K562 (cell line): ENCODE results near the gene CPT1B. TPM values are rescaled to one million over a fixed set of nuclear protein-coding genes. Genes with fewer than 3 reads are reported as not detected.
A peak's percentile ranks its signal among the peaks of the same experiment; 100 is the strongest.

Source experiments
- L3MBTL2 ChIP-seq: fragments of 450-650 bp; IDR thresholded peaks from 2 replicates; pipeline ENCODE4 v1.6.1; 2016; ENCODE audit warnings: mild to moderate bottlenecking, moderate library complexity
- LARP7 ChIP-seq: fragments of 450-650 bp; IDR thresholded peaks from 2 replicates; pipeline ENCODE4 v1.6.1; 2016
- NRF1 ChIP-seq, 2 experiments: fragments of 450-650 bp; IDR thresholded peaks in 1 of 2; conservative IDR thresholded peaks in 1 of 2; 2 replicates each; pipeline ENCODE4 v1.6.1; 2014; ENCODE audit warnings: mild to moderate bottlenecking in 2 of 2
- PCBP1 ChIP-seq: fragments of 200-400 bp; formaldehyde crosslinking; IDR thresholded peaks from 2 replicates; pipeline ENCODE4 v1.6.1; 2018; ENCODE audit warnings: mild to moderate bottlenecking, low read depth, low read length; ENCODE audit not compliant: poor library complexity, severe bottlenecking
- TRIM28 ChIP-seq: fragments of 450-650 bp; IDR thresholded peaks from 2 replicates; pipeline ENCODE4 v1.6.1; 2017
- ZBED1 ChIP-seq: IDR thresholded peaks from 2 replicates; pipeline ENCODE4 v1.6.1; 2014
- ZNF316 ChIP-seq: fragments of 450-650 bp; IDR thresholded peaks from 2 replicates; pipeline ENCODE4 v1.6.1; 2016
- polyA plus RNA-seq, 8 experiments: library from polyadenylated mRNA; depleted of rRNA in 4 of 8; stranded (reverse) in 5 of 8; unstranded in 3 of 8; fragments of >200 nt; fragmentation: Nextera tagmentation in 2 of 8; fragmentation: Illumina TruSeq in 1 of 8; extraction: Ambion mirVana in 2 of 8; extraction: Trizol in 1 of 8; gene quantifications; 2 replicates each; pipeline versions ENCODE4 v1.2.1 to v1.2.3, GENCODE V29; 2011 to 2014; ENCODE audit warnings: inconsistent platforms in 1 of 8, missing spikeins in 1 of 8
- total RNA-seq, 7 experiments: library from RNA; depleted of rRNA in 6 of 7; stranded (reverse); fragments of >200 nt in 6 of 7; fragmentation: Illumina TruSeq in 2 of 7; extraction: Trizol in 2 of 7; gene quantifications; 2 replicates each; pipeline versions ENCODE4 v1.2.1 to v1.2.3, GENCODE V29; 2011 to 2021; ENCODE audit warnings: low replicate concordance in 1 of 7
- TF ChIP-seq, protein P1 (sequence below): sonication (generic); formaldehyde crosslinking; IDR thresholded peaks from 2 replicates; pipeline ENCODE4 v1.8.1; 2023; ENCODE audit warnings: mild to moderate bottlenecking, missing genetic modification reagents
- TF ChIP-seq, protein P2 (sequence below): sonication (generic); formaldehyde crosslinking; IDR thresholded peaks from 2 replicates; pipeline ENCODE4 v1.8.0; 2022; ENCODE audit warnings: mild to moderate bottlenecking, missing genetic modification reagents, borderline replicate concordance
- TF ChIP-seq, protein P3 (sequence below): sonication (generic); formaldehyde crosslinking; IDR thresholded peaks from 2 replicates; pipeline ENCODE4 v1.8.0; 2022; ENCODE audit warnings: missing genetic modification reagents, mild to moderate bottlenecking, moderate library complexity, borderline replicate concordance
- TF ChIP-seq, protein P4 (sequence below), 2 experiments: fragments of 450-650 bp; formaldehyde crosslinking in 1 of 2; IDR thresholded peaks; 2 replicates each; pipeline versions ENCODE4 v1.4.0 to v1.6.1; 2014 to 2020; ENCODE audit warnings: mild to moderate bottlenecking in 2 of 2, borderline replicate concordance in 1 of 2, low read depth in 1 of 2

CPT1B gene
- total and polyA plus RNA-seq, 9 of the 15 experiments (the other 6 are each of a cell fraction or from before 2014, with no cell fraction given) = 0.35 to 6.1 (median 2.6) TPM

DNA sequence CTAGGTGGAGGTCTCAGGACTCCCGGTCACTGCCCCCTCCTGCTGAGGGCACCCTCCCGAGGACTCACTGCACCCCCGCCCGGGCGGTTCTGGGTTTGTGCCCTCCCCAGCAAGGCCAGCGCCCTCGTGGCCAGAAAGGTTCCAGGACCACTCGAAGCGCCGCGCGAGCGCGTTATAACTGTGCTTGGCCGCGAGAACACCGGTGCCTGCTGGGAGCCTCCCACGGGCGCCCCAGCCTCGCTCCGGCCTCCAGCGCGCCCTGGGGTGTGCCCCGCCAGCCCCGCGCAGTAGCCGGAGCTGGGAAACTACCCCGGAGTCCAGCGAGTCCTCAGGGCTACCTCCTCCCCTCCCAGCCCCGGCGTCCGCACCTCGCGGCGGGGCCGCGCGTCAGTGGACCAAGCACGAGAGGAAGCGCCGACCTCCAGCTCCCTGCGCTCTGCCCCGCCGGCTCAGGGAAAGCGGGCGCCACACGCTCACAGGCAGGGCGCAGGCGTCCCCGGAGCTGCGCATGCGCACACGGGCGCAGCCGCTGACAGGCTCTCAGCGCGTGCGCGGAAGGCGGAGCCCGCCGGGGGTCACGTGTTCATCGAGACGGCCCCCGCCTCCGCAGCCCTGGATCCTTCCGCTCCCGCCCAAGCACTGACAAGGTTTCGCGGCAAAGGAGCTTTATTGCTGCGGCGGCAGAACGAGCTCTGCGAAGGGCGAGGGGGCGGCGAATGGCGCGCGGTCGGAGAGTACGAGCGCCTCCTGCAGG lies 52.9 kb downstream of the CPT1B start, which contains the start of gene SCO2 (continued):
- TF ChIP-seq, protein P1, sequence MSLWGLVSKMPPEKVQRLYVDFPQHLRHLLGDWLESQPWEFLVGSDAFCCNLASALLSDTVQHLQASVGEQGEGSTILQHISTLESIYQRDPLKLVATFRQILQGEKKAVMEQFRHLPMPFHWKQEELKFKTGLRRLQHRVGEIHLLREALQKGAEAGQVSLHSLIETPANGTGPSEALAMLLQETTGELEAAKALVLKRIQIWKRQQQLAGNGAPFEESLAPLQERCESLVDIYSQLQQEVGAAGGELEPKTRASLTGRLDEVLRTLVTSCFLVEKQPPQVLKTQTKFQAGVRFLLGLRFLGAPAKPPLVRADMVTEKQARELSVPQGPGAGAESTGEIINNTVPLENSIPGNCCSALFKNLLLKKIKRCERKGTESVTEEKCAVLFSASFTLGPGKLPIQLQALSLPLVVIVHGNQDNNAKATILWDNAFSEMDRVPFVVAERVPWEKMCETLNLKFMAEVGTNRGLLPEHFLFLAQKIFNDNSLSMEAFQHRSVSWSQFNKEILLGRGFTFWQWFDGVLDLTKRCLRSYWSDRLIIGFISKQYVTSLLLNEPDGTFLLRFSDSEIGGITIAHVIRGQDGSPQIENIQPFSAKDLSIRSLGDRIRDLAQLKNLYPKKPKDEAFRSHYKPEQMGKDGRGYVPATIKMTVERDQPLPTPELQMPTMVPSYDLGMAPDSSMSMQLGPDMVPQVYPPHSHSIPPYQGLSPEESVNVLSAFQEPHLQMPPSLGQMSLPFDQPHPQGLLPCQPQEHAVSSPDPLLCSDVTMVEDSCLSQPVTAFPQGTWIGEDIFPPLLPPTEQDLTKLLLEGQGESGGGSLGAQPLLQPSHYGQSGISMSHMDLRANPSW (CRISPR knock-in tag) = 0 out of 2 replicates have a peak, but pooled peaks have one; percentile 61
- TF ChIP-seq, protein P2, sequence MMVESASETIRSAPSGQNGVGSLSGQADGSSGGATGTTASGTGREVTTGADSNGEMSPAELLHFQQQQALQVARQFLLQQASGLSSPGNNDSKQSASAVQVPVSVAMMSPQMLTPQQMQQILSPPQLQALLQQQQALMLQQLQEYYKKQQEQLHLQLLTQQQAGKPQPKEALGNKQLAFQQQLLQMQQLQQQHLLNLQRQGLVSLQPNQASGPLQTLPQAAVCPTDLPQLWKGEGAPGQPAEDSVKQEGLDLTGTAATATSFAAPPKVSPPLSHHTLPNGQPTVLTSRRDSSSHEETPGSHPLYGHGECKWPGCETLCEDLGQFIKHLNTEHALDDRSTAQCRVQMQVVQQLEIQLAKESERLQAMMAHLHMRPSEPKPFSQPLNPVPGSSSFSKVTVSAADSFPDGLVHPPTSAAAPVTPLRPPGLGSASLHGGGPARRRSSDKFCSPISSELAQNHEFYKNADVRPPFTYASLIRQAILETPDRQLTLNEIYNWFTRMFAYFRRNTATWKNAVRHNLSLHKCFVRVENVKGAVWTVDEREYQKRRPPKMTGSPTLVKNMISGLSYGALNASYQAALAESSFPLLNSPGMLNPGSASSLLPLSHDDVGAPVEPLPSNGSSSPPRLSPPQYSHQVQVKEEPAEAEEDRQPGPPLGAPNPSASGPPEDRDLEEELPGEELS (CRISPR knock-in tag) = 0 out of 2 replicates have a peak, but pooled peaks have one; percentile 38
- TF ChIP-seq LARP7 (no peak), TRIM28 (no peak), L3MBTL2 (peak; percentile 95), PCBP1 (peak; percentile 81), ZNF316 (peak; percentile 56; the same call in 1 of the 2 replicates), NRF1 (conservative IDR thresholded peaks at IDR 0.05 in 1 of 2, IDR thresholded peaks at IDR 0.05 in 1 of 2) (peak; percentile 99), ZBED1 (peak; percentile 24; the same call in 1 of the 2 replicates)
- TF ChIP-seq, protein P3, sequence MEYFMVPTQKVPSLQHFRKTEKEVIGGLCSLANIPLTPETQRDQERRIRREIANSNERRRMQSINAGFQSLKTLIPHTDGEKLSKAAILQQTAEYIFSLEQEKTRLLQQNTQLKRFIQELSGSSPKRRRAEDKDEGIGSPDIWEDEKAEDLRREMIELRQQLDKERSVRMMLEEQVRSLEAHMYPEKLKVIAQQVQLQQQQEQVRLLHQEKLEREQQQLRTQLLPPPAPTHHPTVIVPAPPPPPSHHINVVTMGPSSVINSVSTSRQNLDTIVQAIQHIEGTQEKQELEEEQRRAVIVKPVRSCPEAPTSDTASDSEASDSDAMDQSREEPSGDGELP (CRISPR knock-in tag) = peak; percentile 71
- TF ChIP-seq, protein P4, sequence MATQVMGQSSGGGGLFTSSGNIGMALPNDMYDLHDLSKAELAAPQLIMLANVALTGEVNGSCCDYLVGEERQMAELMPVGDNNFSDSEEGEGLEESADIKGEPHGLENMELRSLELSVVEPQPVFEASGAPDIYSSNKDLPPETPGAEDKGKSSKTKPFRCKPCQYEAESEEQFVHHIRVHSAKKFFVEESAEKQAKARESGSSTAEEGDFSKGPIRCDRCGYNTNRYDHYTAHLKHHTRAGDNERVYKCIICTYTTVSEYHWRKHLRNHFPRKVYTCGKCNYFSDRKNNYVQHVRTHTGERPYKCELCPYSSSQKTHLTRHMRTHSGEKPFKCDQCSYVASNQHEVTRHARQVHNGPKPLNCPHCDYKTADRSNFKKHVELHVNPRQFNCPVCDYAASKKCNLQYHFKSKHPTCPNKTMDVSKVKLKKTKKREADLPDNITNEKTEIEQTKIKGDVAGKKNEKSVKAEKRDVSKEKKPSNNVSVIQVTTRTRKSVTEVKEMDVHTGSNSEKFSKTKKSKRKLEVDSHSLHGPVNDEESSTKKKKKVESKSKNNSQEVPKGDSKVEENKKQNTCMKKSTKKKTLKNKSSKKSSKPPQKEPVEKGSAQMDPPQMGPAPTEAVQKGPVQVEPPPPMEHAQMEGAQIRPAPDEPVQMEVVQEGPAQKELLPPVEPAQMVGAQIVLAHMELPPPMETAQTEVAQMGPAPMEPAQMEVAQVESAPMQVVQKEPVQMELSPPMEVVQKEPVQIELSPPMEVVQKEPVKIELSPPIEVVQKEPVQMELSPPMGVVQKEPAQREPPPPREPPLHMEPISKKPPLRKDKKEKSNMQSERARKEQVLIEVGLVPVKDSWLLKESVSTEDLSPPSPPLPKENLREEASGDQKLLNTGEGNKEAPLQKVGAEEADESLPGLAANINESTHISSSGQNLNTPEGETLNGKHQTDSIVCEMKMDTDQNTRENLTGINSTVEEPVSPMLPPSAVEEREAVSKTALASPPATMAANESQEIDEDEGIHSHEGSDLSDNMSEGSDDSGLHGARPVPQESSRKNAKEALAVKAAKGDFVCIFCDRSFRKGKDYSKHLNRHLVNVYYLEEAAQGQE (IDR thresholded peaks at IDR 0.05; ENCODE audit: borderline replicate concordance) = peak; percentile 86
- TF ChIP-seq, protein P4 (CRISPR knock-in tag; IDR thresholded peaks at IDR 0.05; ENCODE audit: low read depth) = no peak
